Measurements from ENCODE around the gene STPG3. TPM values are rescaled to one million over a fixed set of nuclear protein-coding genes. Genes with fewer than 3 reads are reported as not detected.

The STPG3 gene
- total and polyA plus RNA-seq, 8 donors = not detected

DNA sequence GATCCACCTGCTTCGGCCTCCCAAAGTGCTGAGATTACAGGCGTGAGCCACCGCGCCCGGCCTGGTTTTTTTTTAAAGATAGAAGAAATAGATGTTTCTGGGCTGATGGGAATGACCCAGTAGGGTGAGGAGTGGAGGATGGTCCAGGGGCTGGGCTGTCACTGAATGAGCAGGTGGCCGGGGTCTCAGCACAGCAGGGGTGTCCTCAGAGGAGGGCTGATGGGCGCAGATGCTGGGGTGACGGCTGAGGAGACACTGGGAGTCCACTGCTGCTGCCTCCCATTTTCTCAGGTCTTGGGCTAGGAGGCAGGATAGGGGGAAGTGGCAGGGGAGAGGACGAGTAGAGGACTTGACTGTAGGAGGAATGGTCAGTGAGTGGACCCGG is 24.1 kb downstream of the STPG3 start:
- H3K27me3 ChIP-seq = peaks cover 0 to 41% (median 0%) of the 10 kb centered on the region in 3 donors
- 56 to 84% (median 76%) methylated on average over 10 of the region's 10 CpGs for WGBS, 5 donors
- peaks cover 31 to 49% (median 47%) of the 10 kb centered on the region in 4 donors for H3K36me3 ChIP-seq
- no peaks in the 10 kb centered on the region for H3K9me3 ChIP-seq
- no peak for TF ChIP-seq POLR2AphosphoS5 (IDR thresholded peaks at IDR 0.05)
- no peak for TF ChIP-seq POLR2A (IDR thresholded peaks at IDR 0.05)
- TF ChIP-seq EP300 (IDR thresholded peaks at IDR 0.05) = no peak
- TF ChIP-seq, protein P1, sequence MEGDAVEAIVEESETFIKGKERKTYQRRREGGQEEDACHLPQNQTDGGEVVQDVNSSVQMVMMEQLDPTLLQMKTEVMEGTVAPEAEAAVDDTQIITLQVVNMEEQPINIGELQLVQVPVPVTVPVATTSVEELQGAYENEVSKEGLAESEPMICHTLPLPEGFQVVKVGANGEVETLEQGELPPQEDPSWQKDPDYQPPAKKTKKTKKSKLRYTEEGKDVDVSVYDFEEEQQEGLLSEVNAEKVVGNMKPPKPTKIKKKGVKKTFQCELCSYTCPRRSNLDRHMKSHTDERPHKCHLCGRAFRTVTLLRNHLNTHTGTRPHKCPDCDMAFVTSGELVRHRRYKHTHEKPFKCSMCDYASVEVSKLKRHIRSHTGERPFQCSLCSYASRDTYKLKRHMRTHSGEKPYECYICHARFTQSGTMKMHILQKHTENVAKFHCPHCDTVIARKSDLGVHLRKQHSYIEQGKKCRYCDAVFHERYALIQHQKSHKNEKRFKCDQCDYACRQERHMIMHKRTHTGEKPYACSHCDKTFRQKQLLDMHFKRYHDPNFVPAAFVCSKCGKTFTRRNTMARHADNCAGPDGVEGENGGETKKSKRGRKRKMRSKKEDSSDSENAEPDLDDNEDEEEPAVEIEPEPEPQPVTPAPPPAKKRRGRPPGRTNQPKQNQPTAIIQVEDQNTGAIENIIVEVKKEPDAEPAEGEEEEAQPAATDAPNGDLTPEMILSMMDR (IDR thresholded peaks at IDR 0.05) = no peak
- intact Hi-C loops (cut with DNase I; ENCODE audit: low total_unique reads) = no loop called here
- peaks cover 56 to 99% (median 92%) of the 10 kb centered on the region in 4 donors for H3K4me1 ChIP-seq
- peak overlapping the region; percentile 88 to 95 (median 95) for H3K27ac ChIP-seq
- H3K4me3 ChIP-seq = peak overlapping the region in 1 of 4 donors; percentile 9
- peak in 1 of 2 donors; percentile 20 for DNase-seq

DNA sequence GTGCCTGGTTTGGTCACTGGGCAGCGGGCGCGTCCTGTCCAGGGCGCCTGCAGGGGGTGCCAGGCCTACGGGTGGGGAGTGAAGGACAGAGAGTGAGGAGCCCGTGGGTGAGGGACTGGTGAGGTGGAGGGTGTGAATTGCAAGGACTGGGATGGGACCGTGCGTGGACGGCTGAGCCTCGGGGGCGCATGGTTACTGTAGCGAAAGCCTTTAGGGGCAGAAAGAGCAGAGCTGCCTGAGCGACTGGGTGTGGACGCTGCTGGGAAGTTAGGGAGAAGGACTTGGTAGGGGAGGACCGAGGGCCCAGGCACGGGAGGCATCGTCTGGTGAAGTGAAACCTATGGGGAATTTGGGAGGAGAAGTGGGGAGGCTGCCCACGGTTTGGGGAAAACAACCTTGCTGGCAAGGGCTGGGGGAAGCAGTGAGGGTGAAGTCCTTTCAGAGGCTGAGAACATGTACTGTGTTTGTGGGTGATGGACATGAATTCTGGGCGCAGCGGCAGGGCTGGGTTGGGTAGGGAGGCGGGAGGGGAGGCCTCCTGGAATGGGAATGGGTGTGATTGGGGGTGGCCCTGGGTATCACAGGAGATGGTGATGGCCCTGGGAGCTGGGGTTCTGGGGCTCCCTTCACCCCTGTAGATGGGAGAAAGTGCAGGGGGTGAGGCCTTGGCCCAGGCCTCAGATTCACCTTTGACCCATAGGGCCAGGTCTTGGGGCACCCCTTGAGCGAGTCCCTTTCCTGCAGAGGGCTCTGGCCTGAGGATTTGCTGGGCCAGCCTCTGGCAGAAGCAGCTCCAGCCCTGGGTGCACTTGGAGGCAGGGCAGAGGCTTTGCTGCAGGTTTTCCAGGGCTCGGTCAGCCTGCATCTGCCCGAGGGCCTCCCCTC is 24.7 kb downstream of the STPG3 start:
- Histone ChIP-seq H3K36me3 (peaks cover 27 to 50% (median 49%) of the 10 kb centered on the region in 4 donors), H3K4me3 (peak overlapping the region in 1 of 4 donors; percentile 66), H3K27me3 (peaks cover 0 to 47% (median 0%) of the 10 kb centered on the region in 3 donors), H3K4me1 (peaks cover 63 to 99% (median 92%) of the 10 kb centered on the region in 4 donors), H3K27ac (peak overlapping the region; percentile 88 to 95 (median 95)), H3K9me3 (no peaks in the 10 kb centered on the region)
- DNase-seq = peak in 1 of 2 donors; percentile 15
- WGBS, 5 donors = 66 to 77% (median 71%) methylated on average over 23 to 24 of the region's 24 CpGs
- intact Hi-C loops (cut with DNase I; ENCODE audit: low total_unique reads) = no loop called here
- TF ChIP-seq EP300 (IDR thresholded peaks at IDR 0.05) (no peak), POLR2A (IDR thresholded peaks at IDR 0.05) (no peak)

DNA sequence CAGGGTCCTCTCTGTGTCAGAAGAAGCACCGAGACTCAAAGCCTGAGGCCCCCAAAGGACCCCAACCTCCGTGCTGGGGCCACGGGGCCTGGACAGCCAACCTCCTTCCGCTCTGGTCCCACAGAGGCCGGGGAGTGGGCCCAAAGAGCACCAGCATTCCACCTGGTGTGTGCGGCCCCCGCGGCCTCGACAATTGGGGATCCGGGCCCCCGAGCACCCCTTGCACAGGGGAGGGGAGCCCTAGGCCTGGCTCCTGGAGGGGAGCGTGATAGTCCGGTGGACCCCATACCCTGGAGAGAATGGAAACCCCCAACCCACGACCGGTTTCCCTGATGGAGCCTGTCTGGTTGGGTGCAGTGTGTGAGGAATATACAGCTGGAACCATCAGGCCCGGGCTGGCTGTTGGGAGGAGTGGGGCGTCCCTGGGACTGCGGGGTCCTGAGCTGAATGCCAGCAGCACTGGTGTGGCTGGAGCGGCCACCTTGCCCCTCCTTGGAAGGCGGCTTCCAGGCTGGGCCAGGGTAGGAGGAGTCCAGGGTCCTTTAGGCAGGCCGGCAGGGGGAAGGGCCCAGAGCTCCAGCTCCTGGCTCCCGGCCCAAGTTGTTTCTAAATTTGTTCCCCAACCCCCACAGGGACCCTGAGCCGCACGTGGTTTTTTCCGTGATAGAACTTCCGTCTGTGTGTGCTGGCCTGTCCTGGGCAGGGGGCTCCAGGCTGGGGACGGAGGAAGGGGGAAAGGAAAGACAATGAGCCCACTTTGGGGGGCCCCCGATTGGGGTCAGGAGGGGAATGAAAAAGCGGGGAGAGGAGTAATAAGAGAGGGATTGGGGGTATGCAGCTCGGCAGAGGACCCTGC is 25.6 kb downstream of the STPG3 start:
- H3K27me3 ChIP-seq = peaks cover 0 to 56% (median 0%) of the 10 kb centered on the region in 3 donors
- WGBS, 5 donors = 25 to 39% (median 30%) methylated on average over 14 to 30 of the region's 30 CpGs
- H3K4me1 ChIP-seq = peaks cover 67 to 99% (median 92%) of the 10 kb centered on the region in 4 donors
- peak in 1 of 3 donors; percentile 42 for TF ChIP-seq POLR2AphosphoS5 (IDR thresholded peaks at IDR 0.05)
- TF ChIP-seq EP300 (IDR thresholded peaks at IDR 0.05) = no peak
- H3K9me3 ChIP-seq = no peaks in the 10 kb centered on the region
- intact Hi-C loops (cut with DNase I; ENCODE audit: low total_unique reads) = no loop called here
- peak overlapping the region; percentile 88 to 95 (median 95) for H3K27ac ChIP-seq
- peak overlapping the region; percentile 47 to 66 (median 56) for H3K4me3 ChIP-seq
- DNase-seq = peak; percentile 89 to 94
- H3K36me3 ChIP-seq = peaks cover 27 to 50% (median 47%) of the 10 kb centered on the region in 4 donors

DNA sequence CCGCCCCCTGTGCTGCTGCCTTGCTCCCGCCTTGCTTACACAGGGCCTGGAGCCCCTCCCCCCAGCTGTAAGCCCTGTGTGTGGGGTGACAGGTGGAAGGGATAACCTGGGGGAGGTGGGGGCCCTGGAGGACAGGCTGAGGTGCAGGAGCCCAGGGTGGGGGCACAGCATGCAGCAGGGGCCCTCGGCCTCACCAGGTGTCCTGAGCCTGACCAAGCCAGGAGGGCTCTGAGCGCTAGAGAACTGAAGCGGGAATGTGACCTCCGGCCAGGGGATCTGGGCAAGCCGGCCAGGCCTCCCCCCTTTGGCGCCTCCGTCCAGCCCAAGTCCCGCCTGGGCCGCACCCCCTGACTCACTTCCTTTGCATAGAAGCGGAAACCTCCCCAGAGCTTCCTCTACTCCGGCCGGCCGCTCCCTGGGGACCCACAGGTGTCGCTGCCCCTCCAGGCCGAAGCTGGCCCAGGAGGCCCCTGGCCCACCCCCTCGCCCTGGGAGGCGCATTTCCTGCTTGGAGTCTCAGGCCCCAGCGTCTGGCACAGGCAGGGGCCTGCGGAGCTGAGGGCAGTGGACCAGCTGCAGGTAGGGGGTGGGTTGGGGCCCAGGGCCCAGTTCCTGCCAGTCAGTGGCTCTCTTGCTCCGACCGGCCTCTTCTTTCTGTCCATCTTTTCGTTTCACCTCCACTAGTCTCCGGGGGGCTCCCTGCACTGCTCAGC is 26.4 kb downstream of the STPG3 start, which contains the start of gene TOR4A:
TSS of gene TOR4A (plus strand) at position 398 of the 713 bp plus-strand sequence. CDS start 964 bp downstream, outside the sequence.
- 3 to 17% (median 5%) methylated on average over 10 to 25 of the region's 25 CpGs for WGBS, 5 donors
- Histone ChIP-seq H3K4me1 (peaks cover 67 to 98% (median 86%) of the 10 kb centered on the region in 4 donors), H3K9me3 (no peaks in the 10 kb centered on the region), H3K36me3 (peaks cover 19 to 50% (median 43%) of the 10 kb centered on the region in 4 donors), H3K27ac (peak within 1 kb of the TSS; percentile 88 to 95 (median 95)), H3K27me3 (peaks cover 0 to 58% (median 0%) of the 10 kb centered on the region in 3 donors), H3K4me3 (peak within 1 kb of the TSS; percentile 47 to 66 (median 56))
- TF ChIP-seq EP300 (IDR thresholded peaks at IDR 0.05) (no peak), POLR2A (IDR thresholded peaks at IDR 0.05) (peak in 1 of 4 donors; percentile 11), POLR2AphosphoS5 (IDR thresholded peaks at IDR 0.05) (peak in 2 of 3 donors; percentile 82 to 85)
- TF ChIP-seq, protein P1 (IDR thresholded peaks at IDR 0.05) = peak in 2 of 7 experiments; percentile 13 to 48
- intact Hi-C loops (cut with DNase I; ENCODE audit: low total_unique reads) = no loop called here
- peak; percentile 92 to 95 for DNase-seq

Measured in stomach (tissue), 9 donors.